Glutamatergic neuron (in vitro differentiated cells): ENCODE measurements around the gene PLA1A. TPM values are rescaled to one million over a fixed set of nuclear protein-coding genes. Genes with fewer than 3 reads are reported as not detected.
"Not testable (repeated sequence)": the region's sequence is repeated elsewhere in the genome, so short reads cannot be mapped to it uniquely, and the experiment has no call there.

Experiments
- DNase-seq: peaks from one replicate; pipeline ENCODE4 v3.0.0; 2022
- H3K27ac Mint-ChIP-seq: one replicate; pipeline ENCODE4 v1.8.0; 2020; ENCODE audit warnings: mild to moderate bottlenecking, mixed read lengths, inconsistent platforms; ENCODE audit not compliant: unreplicated experiment
- H3K27me3 Mint-ChIP-seq: one replicate; pipeline ENCODE4 v1.8.0; 2020; ENCODE audit warnings: mild to moderate bottlenecking, moderate library complexity, mixed read lengths, inconsistent platforms; ENCODE audit not compliant: unreplicated experiment
- H3K36me3 Mint-ChIP-seq: one replicate; pipeline ENCODE4 v1.8.0; 2020; ENCODE audit warnings: mild to moderate bottlenecking, mixed read lengths, inconsistent platforms; ENCODE audit not compliant: unreplicated experiment
- H3K4me1 Mint-ChIP-seq: one replicate; pipeline ENCODE4 v1.8.0; 2020; ENCODE audit warnings: mild to moderate bottlenecking, low read depth, mixed read lengths, inconsistent platforms; ENCODE audit not compliant: unreplicated experiment
- H3K4me3 Mint-ChIP-seq: one replicate; pipeline ENCODE4 v1.8.0; 2020; ENCODE audit warnings: mild to moderate bottlenecking, mixed read lengths, inconsistent platforms; ENCODE audit not compliant: unreplicated experiment
- H3K9me3 Mint-ChIP-seq: one replicate; pipeline ENCODE4 v1.8.0; 2020; ENCODE audit warnings: mild to moderate bottlenecking, moderate library complexity, mixed read lengths, inconsistent platforms; ENCODE audit not compliant: unreplicated experiment
- long read RNA-seq: library from polyadenylated mRNA; unstranded; transcript quantifications from one replicate; pipeline ENCODE4 v2.0.0, GENCODE V29; 2020; ENCODE audit not compliant: unreplicated experiment
- total RNA-seq: library from RNA; stranded (reverse); fragmentation: NEBNext Ultra II Directional; extraction: Animal tissue kit (Norgen Biotek cat#: 25700); gene quantifications from one replicate; pipeline ENCODE4 v1.2.1, GENCODE V29; 2021; ENCODE audit not compliant: unreplicated experiment
- TF ChIP-seq, protein P1 (sequence below): fragments of 200-600 bp; sonication (generic); IDR thresholded peaks from one replicate; pipeline ENCODE4 v1.5.0; 2021; ENCODE audit not compliant: partially characterized antibody, unreplicated experiment

PLA1A gene, protein sequence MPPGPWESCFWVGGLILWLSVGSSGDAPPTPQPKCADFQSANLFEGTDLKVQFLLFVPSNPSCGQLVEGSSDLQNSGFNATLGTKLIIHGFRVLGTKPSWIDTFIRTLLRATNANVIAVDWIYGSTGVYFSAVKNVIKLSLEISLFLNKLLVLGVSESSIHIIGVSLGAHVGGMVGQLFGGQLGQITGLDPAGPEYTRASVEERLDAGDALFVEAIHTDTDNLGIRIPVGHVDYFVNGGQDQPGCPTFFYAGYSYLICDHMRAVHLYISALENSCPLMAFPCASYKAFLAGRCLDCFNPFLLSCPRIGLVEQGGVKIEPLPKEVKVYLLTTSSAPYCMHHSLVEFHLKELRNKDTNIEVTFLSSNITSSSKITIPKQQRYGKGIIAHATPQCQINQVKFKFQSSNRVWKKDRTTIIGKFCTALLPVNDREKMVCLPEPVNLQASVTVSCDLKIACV
- not detected for total RNA-seq
- long read RNA-seq, result 0 reads

DNA sequence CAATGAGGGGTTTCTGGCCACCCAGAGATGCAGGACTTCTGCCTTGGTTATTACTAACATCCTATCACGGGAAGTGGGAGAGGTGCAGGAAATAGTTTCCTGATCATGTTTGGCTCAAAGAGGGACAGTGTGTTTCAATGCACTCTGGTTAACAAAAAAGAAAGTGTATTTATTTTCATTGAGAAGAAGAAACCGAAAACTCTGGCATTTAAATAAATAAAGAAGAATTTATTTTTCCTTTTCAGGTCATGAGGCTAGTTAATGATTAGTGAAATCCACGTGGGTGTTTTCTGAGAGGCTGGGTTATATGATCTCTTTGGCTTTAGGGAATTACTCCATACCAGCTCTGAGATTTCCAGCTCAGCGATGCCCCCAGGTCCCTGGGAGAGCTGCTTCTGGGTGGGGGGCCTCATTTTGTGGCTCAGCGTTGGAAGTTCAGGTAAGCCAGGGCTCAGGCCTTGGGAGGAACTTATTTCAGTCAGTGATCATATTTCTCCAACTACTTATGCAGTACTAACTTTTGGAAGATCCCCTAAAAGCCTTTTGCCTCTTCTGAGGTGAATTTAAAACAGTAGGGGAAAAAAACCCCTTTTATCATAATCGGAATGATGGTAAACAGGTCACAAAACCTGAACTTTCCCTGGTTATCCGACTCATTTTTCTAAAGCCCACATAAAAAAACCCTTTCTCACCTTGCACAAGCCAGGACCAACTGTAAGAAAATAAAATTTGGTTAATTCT, at the start of gene PLA1A:
Gene PLA1A (plus strand): TSS at position 338 of the 741 bp plus-strand sequence. CDS start 29 bp downstream, at position 367.
- H3K36me3 Mint-ChIP-seq, result no peaks in the 10 kb centered on the region

DNA sequence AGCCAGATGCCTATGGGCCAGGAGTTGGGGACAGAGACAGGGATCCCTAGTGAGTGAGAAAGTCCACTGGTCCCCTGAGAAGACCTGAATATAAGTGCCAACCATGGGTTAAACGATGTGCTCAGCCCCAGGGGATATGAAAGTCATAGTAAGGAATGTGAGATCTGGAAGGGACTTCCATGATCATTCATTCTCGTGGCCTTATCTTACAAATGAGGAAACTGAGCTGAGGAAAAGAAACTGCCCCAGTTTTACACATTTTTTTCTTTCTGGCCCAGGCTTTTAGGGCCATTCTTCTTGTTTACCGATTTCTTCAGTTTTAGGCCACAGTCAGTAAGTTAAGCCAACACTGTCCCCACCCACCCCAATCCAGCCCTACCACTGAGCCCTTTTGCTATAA, 49.3 kb upstream of the PLA1A start:
- no peak overlapping the region for H3K4me3 Mint-ChIP-seq
- H3K4me1 Mint-ChIP-seq, result no peaks in the 10 kb centered on the region
- DNase-seq, result no peak

More for the DNA sequence above, at the start of gene PLA1A:
- no peak within 1 kb of the TSS for H3K4me3 Mint-ChIP-seq
- no peak within 1 kb of the TSS for H3K27ac Mint-ChIP-seq
- DNase-seq, result no peak
- peaks cover 3% of the 10 kb centered on the region for H3K4me1 Mint-ChIP-seq
- peaks cover 2% of the 10 kb centered on the region for H3K9me3 Mint-ChIP-seq
- TF ChIP-seq, protein P1, sequence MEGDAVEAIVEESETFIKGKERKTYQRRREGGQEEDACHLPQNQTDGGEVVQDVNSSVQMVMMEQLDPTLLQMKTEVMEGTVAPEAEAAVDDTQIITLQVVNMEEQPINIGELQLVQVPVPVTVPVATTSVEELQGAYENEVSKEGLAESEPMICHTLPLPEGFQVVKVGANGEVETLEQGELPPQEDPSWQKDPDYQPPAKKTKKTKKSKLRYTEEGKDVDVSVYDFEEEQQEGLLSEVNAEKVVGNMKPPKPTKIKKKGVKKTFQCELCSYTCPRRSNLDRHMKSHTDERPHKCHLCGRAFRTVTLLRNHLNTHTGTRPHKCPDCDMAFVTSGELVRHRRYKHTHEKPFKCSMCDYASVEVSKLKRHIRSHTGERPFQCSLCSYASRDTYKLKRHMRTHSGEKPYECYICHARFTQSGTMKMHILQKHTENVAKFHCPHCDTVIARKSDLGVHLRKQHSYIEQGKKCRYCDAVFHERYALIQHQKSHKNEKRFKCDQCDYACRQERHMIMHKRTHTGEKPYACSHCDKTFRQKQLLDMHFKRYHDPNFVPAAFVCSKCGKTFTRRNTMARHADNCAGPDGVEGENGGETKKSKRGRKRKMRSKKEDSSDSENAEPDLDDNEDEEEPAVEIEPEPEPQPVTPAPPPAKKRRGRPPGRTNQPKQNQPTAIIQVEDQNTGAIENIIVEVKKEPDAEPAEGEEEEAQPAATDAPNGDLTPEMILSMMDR, result no peak
- peaks cover 3% of the 10 kb centered on the region for H3K27me3 Mint-ChIP-seq

DNA sequence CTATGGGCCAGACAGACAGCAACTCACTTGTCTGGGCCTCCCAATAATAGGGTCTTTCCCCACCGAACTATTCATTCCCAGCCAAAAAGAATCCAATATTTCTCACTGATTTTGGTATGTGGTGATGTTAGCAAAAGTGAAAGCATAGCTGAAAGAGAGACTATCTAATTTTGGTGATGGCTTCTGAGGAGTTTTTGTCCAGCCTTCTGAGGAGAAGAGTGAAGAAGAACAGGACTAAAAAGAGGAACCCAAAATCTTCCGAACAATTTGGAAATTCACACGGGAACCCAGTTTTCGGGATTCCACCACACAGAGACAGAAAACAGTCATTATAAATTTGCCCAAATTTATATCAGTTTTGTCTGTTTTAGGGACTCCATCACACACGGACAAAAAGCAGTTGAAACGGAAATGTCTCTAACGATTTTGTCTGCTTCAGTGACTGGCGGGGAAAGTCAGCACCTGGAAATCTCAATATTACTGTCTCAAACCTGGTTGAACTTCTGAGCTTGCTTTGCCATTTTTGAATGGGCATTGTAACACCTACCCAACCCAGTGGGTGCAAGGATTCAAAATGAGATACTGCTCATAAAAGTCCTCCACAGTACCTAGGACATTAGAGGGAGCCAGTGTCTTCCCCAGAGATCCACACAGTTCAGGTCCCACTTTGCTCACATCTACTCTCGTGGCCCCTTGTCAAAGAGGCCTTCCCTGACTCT, 47.3 kb upstream of the PLA1A start:
- Mint-ChIP-seq H3K9me3 (peaks cover 3% of the 10 kb centered on the region), H3K36me3 (peaks cover 4% of the 10 kb centered on the region), H3K27me3 (no peaks in the 10 kb centered on the region), H3K4me3 (no peak overlapping the region), H3K4me1 (no peaks in the 10 kb centered on the region), H3K27ac (no peak overlapping the region)
- TF ChIP-seq, protein P1, result no peak
- DNase-seq, result no peak

More for the DNA sequence above, 49.3 kb upstream of the PLA1A start:
- peaks cover 4% of the 10 kb centered on the region for H3K36me3 Mint-ChIP-seq
- H3K9me3 Mint-ChIP-seq, result no peaks in the 10 kb centered on the region
- H3K27ac Mint-ChIP-seq, result no peak overlapping the region
- no peaks in the 10 kb centered on the region for H3K27me3 Mint-ChIP-seq
- TF ChIP-seq, protein P1, result no peak

DNA sequence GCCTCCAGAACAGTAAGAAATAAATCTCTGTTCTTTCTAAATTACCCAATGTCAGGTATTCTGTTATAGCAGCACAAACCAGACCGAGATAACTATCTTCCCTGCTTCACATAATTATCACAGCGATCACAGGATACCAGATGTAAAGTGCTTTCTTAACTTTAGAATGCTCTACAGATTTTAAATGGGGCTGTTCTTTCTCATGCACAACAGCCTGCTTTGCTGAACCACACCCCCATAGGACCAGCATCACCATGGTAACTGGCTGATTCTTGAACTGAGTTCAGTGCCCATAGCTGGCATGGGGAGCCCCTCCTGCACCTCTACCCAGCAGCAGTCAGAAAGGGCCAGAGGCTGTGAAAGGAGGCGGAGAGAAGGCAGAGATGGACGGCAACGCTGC, 46.1 kb upstream of the PLA1A start:
- Mint-ChIP-seq H3K27ac (no peak overlapping the region), H3K4me3 (no peak overlapping the region), H3K36me3 (peaks cover 4% of the 10 kb centered on the region), H3K9me3 (peaks cover 3% of the 10 kb centered on the region), H3K27me3 (no peaks in the 10 kb centered on the region), H3K4me1 (no peaks in the 10 kb centered on the region)
- TF ChIP-seq, protein P1, result no peak
- DNase-seq, result no peak

DNA sequence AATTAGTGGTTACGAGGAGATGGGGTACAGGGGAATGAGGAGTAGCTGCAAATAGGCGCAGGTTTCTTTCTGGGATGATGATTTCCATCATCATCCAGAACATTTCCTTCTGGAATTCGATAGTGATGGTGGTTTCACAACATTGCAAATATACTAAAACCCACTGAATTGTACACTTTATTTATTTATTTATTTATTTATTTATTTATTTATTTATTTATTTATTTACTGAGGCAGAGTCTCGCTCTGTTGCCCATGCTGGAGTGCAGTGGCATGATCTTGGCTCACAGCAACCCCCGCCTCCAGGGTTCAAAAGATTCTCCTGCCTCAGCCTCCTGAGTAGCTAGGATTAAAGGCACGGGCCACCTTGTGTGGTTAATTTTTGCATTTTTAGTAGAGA, 44.8 kb upstream of the PLA1A start:
- H3K27ac Mint-ChIP-seq, H3K9me3 Mint-ChIP-seq, DNase-seq, H3K27me3 Mint-ChIP-seq, H3K4me3 Mint-ChIP-seq, H3K36me3 Mint-ChIP-seq, H3K4me1 Mint-ChIP-seq: not testable (repeated sequence)
